ENCODE measurements around the gene TBL3. TPM values are rescaled to one million over a fixed set of nuclear protein-coding genes. Genes with fewer than 3 reads are reported as not detected.
A peak's percentile ranks its signal among the peaks of the same experiment; 100 is the strongest.

Gene TBL3
- total RNA-seq, 6 donors from 2014 or later = 22.0 to 51.6 (median 35.0) TPM

DNA sequence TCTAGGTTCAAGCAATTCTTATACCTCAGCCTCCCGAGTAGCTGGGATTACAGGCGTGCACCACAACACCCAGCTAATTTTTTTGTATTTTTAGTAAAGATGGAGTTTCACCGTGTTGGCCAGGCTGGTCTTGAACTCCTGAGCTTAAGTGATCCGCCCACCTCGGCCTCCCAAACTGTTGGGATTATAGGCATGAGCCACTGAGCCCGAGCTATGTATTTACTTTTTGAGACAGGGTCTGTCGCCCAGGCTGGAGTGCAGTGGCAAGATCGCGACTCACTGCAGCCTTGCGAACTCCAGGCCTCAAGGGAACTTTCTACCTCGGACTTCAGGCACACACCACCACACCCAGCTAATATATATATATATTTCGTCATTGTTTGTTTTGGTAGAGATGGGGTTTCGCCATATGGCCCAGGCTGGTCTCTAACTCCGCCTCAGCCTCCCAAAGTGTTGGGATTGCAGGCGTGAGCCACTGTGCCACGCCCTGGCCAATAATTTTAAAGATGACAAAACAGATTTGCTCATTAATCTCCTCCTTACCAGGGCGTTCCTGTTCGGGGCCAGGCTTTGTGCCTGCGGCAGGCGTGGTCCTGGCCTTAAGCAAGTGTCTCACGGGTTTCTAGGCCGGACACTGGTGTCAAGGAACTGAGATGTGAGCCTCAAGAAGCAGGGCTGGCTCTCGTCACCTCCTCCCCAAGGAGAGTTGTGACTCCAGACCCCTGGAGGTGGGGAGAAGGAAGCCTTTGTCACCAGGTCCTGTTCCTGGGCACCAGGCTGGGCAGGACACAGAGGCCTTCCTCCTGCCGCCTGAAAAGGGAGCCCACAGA is 43.5 kb downstream of the TBL3 start:
- 69 to 84% methylated on average over 16 to 24 of the region's 24 CpGs for WGBS, 2 donors
- H3K4me3 ChIP-seq = no peak overlapping the region

DNA sequence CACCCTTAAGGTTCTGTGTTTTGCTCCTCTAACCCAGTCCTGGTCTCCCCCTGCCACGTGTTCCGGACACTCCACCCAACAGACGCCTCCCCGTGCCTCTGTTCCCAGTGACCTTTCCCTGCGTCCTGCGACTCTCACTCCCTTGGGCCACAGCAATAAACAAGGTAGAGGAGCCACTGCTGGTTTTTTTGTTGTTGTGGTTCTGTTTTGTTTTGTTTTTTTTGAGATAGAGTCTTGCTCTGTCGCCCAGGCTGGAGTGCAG is 44.0 kb downstream of the TBL3 start:
- Histone ChIP-seq H3K4me3 (no peak overlapping the region), H3K4me1 (peaks cover 10 to 26% (median 14%) of the 10 kb centered on the region in 4 donors), H3K27me3 (peaks cover 0 to 22% (median 15%) of the 10 kb centered on the region in 4 donors), H3K9me3 (no peaks in the 10 kb centered on the region), H3K27ac (no peak overlapping the region), H3K36me3 (no peaks in the 10 kb centered on the region)
- no peak for DNase-seq
- ATAC-seq (ENCODE audit: low FRiP score in 2 of 2) = no peak
- no peak for TF ChIP-seq POLR2AphosphoS5 (IDR thresholded peaks at IDR 0.05)
- no peak for TF ChIP-seq EP300 (IDR thresholded peaks at IDR 0.05)
- 90 to 92% methylated on average over 7 of the region's 7 CpGs for WGBS, 2 donors

More for the DNA sequence above, 43.5 kb downstream of the TBL3 start:
- Histone ChIP-seq H3K27me3 (peaks cover 0 to 16% (median 10%) of the 10 kb centered on the region in 4 donors), H3K36me3 (no peaks in the 10 kb centered on the region), H3K9me3 (no peaks in the 10 kb centered on the region), H3K27ac (no peak overlapping the region), H3K4me1 (peaks cover 8 to 25% (median 13%) of the 10 kb centered on the region in 4 donors)
- DNase-seq = peak; percentile 45 to 64
- ATAC-seq (ENCODE audit: low FRiP score in 2 of 2) = peak; percentile 65 to 71
- TF ChIP-seq POLR2AphosphoS5 (IDR thresholded peaks at IDR 0.05) (no peak), POLR2A (IDR thresholded peaks at IDR 0.05) (peak in 1 of 4 donors; percentile 15)

DNA sequence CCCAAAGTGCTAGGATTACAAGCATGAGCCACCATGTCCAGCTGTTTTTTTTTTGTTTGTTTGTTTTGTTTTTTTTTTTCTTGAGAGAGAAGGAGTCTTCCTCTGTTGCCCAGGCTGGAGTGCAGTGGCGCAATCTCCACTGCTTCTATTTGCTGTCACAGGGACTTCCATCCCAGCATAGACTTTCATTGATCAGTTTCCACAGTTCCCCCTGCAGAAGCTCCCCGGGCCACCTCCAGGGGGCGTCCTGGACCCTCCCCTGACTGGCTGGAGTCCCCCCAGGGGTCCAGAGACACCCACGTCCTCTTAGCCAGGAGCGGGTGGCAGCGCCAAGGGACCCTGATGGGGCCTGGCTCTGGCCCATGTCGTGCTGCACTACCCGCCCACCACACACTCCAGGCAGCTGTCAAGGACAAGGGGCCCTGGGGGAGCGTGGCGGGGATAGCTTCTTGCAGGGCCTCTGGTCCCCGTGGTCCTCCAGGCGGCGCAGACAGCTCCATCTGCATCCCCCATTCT is 44.6 kb downstream of the TBL3 start:
- peak in 1 of 2 donors; percentile 67 for DNase-seq
- no peak overlapping the region for H3K4me3 ChIP-seq
- ATAC-seq (ENCODE audit: low FRiP score in 2 of 2) = peak in 1 of 2 donors; percentile 3
- H3K27me3 ChIP-seq = peaks cover 0 to 24% (median 17%) of the 10 kb centered on the region in 4 donors
- H3K9me3 ChIP-seq = no peaks in the 10 kb centered on the region
- H3K27ac ChIP-seq = no peak overlapping the region
- 28 to 46% methylated on average over 8 to 13 of the region's 13 CpGs for WGBS, 2 donors
- H3K36me3 ChIP-seq = no peaks in the 10 kb centered on the region
- no peak for TF ChIP-seq POLR2AphosphoS5 (IDR thresholded peaks at IDR 0.05)
- no peak for TF ChIP-seq EP300 (IDR thresholded peaks at IDR 0.05)
- TF ChIP-seq POLR2A (IDR thresholded peaks at IDR 0.05) = no peak
- TF ChIP-seq, protein P1, sequence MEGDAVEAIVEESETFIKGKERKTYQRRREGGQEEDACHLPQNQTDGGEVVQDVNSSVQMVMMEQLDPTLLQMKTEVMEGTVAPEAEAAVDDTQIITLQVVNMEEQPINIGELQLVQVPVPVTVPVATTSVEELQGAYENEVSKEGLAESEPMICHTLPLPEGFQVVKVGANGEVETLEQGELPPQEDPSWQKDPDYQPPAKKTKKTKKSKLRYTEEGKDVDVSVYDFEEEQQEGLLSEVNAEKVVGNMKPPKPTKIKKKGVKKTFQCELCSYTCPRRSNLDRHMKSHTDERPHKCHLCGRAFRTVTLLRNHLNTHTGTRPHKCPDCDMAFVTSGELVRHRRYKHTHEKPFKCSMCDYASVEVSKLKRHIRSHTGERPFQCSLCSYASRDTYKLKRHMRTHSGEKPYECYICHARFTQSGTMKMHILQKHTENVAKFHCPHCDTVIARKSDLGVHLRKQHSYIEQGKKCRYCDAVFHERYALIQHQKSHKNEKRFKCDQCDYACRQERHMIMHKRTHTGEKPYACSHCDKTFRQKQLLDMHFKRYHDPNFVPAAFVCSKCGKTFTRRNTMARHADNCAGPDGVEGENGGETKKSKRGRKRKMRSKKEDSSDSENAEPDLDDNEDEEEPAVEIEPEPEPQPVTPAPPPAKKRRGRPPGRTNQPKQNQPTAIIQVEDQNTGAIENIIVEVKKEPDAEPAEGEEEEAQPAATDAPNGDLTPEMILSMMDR (IDR thresholded peaks at IDR 0.05) = peak in 2 of 6 experiments; percentile 10 to 11
- H3K4me1 ChIP-seq = peaks cover 10 to 28% (median 14%) of the 10 kb centered on the region in 4 donors

DNA sequence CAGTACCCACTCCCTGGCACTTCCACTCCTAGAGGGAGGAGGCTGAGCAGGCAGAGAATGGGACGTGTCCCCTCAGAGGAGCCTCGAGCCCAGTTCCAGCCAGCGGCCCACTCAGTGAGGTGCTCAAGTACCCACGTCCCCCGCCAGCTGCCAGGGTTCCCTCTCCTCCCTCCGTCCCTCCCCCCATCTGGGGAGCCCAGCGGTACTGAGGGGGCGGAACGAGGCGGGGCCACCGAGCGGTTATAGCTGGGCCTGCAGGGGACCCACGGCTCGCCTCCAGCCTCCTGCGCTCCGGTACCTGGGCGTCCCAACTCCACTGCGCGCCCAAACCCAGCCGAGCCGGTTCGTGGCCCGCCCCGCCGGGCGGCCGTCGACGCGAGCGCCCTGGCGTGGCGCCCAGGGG is 47.7 kb downstream of the TBL3 start, which contains the start of gene NPW:
TSS of gene NPW (plus strand) at position 268 of the 403 bp plus-strand sequence.
- Histone ChIP-seq H3K9me3 (no peaks in the 10 kb centered on the region), H3K27me3 (peaks cover 0 to 28% (median 19%) of the 10 kb centered on the region in 4 donors), H3K36me3 (no peaks in the 10 kb centered on the region), H3K4me1 (peaks cover 26 to 49% (median 33%) of the 10 kb centered on the region in 4 donors), H3K27ac (no peak within 1 kb of the TSS), H3K4me3 (peak within 1 kb of the TSS in 2 of 4 donors; percentile 2 to 8)
- no peak for DNase-seq
- WGBS, 2 donors = 4% methylated on average over 5 of the region's 33 CpGs; no CpG with 5 or more reads in 1 of the 2 donors
- TF ChIP-seq, protein P1 (IDR thresholded peaks at IDR 0.05) = peak in 1 of 6 experiments; percentile 4
- TF ChIP-seq POLR2A (IDR thresholded peaks at IDR 0.05) (no peak), EP300 (IDR thresholded peaks at IDR 0.05) (no peak), POLR2AphosphoS5 (IDR thresholded peaks at IDR 0.05) (no peak)
- ATAC-seq (ENCODE audit: low FRiP score in 2 of 2) = no peak

DNA sequence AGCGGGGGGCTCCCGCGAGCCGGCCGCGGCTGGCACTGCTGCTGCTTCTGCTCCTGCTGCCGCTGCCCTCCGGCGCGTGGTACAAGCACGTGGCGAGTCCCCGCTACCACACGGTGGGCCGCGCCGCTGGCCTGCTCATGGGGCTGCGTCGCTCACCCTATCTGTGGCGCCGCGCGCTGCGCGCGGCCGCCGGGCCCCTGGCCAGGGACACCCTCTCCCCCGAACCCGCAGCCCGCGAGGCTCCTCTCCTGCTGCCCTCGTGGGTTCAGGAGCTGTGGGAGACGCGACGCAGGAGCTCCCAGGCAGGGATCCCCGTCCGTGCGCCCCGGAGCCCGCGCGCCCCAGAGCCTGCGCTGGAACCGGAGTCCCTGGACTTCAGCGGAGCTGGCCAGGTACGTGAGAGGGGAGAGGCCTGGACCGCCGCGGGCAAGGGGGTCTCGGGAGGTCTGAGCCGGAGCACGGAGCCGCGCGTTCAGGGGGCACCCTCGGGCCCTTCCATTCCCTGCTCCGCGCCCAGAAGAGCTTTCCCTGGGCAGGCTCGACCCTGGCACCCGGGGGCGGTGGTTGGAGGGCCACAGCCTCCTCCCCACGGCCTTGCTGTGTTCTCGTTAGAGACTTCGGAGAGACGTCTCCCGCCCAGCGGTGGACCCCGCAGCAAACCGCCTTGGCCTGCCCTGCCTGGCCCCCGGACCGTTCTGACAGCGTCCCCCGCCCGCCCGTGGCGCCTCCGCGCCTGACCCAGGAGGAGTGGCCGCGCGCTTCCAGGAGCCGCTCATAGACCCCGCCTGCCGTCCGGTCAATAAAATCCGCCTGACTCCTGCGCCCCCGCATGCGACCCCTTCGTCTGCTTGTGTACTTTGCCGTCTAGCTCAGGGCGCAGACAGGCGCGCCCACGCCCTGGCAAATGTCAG is 48.3 kb downstream of the TBL3 start:
- TF ChIP-seq EP300 (IDR thresholded peaks at IDR 0.05) = no peak
- TF ChIP-seq, protein P1 (IDR thresholded peaks at IDR 0.05) = peak in 1 of 6 experiments; percentile 6
- no peak for TF ChIP-seq POLR2A (IDR thresholded peaks at IDR 0.05)
- no peak for TF ChIP-seq POLR2AphosphoS5 (IDR thresholded peaks at IDR 0.05)
- H3K27me3 ChIP-seq = peaks cover 0 to 28% (median 19%) of the 10 kb centered on the region in 4 donors
- peak overlapping the region in 2 of 4 donors; percentile 2 to 8 for H3K4me3 ChIP-seq
- H3K36me3 ChIP-seq = no peaks in the 10 kb centered on the region
- 1 to 2% methylated on average over 22 to 36 of the region's 96 CpGs for WGBS, 2 donors
- DNase-seq (peak in 1 of 2 donors; percentile 86), ATAC-seq (ENCODE audit: low FRiP score in 2 of 2) (no peak)
- peaks cover 32 to 54% (median 38%) of the 10 kb centered on the region in 4 donors for H3K4me1 ChIP-seq
- no peak overlapping the region for H3K27ac ChIP-seq
- H3K9me3 ChIP-seq = no peaks in the 10 kb centered on the region

Data from upper lobe of left lung (tissue), 6 donors.